Tracheal epithelial cell (primary cell): ENCODE data around the gene PLA2G4D. TPM values are rescaled to one million over a fixed set of nuclear protein-coding genes. Genes with fewer than 3 reads are reported as not detected.

ENCODE experiments used
- total RNA-seq: library from RNA; depleted of rRNA; stranded (reverse); fragments of >200 nt; gene quantifications from 2 replicates; pipeline ENCODE4 v1.2.1, GENCODE V29; 2014

The PLA2G4D gene, protein sequence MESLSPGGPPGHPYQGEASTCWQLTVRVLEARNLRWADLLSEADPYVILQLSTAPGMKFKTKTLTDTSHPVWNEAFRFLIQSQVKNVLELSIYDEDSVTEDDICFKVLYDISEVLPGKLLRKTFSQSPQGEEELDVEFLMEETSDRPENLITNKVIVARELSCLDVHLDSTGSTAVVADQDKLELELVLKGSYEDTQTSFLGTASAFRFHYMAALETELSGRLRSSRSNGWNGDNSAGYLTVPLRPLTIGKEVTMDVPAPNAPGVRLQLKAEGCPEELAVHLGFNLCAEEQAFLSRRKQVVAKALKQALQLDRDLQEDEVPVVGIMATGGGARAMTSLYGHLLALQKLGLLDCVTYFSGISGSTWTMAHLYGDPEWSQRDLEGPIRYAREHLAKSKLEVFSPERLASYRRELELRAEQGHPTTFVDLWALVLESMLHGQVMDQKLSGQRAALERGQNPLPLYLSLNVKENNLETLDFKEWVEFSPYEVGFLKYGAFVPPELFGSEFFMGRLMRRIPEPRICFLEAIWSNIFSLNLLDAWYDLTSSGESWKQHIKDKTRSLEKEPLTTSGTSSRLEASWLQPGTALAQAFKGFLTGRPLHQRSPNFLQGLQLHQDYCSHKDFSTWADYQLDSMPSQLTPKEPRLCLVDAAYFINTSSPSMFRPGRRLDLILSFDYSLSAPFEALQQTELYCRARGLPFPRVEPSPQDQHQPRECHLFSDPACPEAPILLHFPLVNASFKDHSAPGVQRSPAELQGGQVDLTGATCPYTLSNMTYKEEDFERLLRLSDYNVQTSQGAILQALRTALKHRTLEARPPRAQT
- total RNA-seq: under 0.01 TPM in 1 of 2 replicates, not detected in the other

DNA sequence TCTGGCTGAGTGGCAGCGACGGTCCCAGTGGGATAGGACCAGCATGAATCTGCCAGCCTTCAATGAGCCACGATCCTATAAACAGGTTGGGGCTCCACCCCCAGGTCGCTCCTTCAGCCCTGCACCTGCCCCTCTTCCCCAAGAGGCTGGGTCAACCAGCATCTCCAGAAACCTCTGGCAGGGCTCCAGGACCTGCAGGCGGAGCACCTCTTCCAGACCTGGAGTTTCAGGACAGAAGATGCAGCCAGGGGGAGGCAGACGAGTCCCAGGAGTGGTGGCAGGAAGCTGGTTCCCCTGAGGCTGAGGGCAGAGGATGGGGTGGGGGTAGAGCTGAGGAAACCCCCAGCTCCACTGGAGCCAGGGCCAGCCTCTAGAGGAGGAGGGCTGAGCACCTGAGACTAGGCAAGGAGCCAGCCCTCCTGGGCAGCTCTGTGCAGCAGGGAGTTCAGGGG, at the start of gene PLA2G4D:
Gene PLA2G4D, minus strand, starts transcription at position 51 of the 452 bp plus-strand sequence. CDS start 103 bp downstream, outside the sequence.

DNA sequence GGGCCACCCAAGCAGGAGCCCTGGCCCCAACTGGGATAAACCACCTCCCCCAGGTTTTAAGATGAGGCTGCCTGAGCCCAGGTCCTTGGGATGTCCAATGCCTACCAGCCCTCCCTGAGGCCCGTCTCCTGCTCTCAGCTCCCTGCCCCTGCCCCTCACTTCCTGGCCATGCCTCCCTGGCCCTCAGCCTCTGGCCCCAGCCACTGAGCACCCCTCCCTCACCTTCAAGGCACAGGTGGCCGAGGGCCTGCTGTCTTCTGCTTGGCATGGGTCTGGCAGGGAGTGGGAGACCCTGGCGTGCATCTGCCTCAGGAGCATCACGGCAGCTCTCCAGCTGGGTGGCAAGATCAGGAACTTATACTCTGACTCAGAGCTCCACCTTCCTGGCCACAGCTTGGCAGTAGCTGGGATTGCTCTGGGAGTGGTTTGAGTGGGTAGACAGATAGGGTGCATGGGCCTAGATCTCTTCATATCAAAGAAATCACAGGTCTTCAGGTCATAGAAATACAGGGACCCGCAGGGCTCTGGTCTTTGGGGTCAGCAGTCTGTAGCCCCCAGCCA, 73.6 kb downstream of the PLA2G4D start, which contains the start of gene PLA2G4E:
Gene PLA2G4E, minus strand, starts transcription at position 330 of the 561 bp plus-strand sequence. Its CDS starts 12 bp downstream, at position 318.

Other genes with a start within 250 kb of the PLA2G4D start
- 0.43 and 0.48 TPM in 2 replicates for gene SPTBN5, start 200.5 kb downstream of the PLA2G4D start, total RNA-seq
- 21.1 and 55.9 TPM in 2 replicates for gene EHD4, start 122.0 kb downstream of the PLA2G4D start, total RNA-seq
- 0.21 and 0.96 TPM in 2 replicates for gene PLA2G4E, start 73.5 kb downstream of the PLA2G4D start, total RNA-seq
- 3.9 and 17.1 TPM in 2 replicates for gene PLA2G4F, start 62.1 kb upstream of the PLA2G4D start, total RNA-seq
- gene VPS39, start 113.7 kb upstream of the PLA2G4D start, total RNA-seq: 27.2 and 28.1 TPM in 2 replicates
- 20.5 and 23.9 TPM in 2 replicates for gene GANC, start 178.6 kb upstream of the PLA2G4D start, total RNA-seq
- gene TMEM87A, start 178.9 kb upstream of the PLA2G4D start, total RNA-seq: 107 and 170 TPM in 2 replicates